ENCODE results near the gene ANTXRL. TPM values are rescaled to one million over a fixed set of nuclear protein-coding genes. Genes with fewer than 3 reads are reported as not detected.
"Not testable (repeated sequence)": the region's sequence is repeated elsewhere in the genome, so short reads cannot be mapped to it uniquely, and the experiment has no call there.

Gene ANTXRL
- total RNA-seq, 1 experiment from 2014 or later = not detected

DNA sequence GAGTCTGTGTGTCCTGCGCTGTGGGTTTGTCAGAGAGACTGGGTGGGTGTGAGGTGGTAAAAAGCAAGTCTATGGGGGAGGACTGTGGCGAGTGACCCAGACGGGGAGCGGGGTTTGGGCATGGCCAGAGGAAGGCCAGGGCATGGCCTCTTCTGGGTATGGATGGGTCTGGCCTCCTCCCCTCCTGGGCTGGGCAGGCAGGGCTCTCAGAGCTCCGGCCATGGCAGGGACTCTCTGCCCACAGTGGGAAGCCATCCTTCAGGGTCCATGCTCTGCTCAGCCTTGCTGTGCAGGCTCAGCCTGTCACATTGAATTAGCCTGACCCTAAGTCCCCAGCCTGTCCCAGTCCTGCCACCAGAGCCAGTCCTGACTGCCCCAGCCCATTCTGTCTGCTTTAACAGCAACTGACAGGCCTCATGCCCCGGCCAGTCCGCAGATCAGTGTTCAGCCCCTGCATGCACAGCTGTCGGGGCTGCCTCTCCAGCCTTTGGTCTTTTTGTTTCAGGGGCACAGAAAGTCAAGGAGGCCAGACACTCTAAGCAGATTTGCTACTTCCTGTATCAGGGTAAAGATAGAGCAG, 7.9 kb downstream of the ANTXRL start:
- no peak for DNase-seq (ENCODE audit: low spot score)

DNA sequence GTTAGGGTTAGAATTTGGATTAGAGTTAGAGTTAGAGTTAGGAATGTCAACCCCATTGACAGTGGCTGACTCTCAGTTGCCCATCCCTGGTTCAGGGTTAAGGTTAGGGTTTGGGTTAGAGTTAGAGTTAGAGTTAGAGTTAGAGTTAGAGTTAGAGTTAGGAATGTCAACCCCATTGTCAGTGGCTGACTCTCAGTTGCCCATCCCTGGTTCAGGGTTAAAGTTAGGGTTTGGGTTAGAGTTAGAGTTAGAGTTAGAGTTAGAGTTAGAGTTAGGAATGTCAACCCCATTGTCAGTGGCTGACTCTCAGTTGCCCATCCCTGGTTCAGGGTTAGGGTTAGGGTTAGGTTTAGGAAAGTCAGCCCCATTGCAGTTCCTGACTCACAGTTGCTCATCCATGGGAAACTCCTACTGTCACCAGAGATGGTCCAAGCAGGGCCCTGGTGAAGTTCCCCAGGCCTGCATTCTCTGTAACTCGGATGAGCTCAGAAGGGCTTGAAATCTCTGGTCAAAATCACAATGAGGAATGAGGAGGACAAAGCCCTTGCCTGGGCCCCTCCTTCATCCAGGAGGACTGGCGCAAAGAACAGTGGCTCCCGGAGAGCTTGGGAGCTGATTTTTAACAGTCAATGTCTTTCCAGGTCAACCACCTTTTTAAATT, 8.7 kb downstream of the ANTXRL start:
- not testable (repeated sequence) for DNase-seq (ENCODE audit: low spot score)

DNA sequence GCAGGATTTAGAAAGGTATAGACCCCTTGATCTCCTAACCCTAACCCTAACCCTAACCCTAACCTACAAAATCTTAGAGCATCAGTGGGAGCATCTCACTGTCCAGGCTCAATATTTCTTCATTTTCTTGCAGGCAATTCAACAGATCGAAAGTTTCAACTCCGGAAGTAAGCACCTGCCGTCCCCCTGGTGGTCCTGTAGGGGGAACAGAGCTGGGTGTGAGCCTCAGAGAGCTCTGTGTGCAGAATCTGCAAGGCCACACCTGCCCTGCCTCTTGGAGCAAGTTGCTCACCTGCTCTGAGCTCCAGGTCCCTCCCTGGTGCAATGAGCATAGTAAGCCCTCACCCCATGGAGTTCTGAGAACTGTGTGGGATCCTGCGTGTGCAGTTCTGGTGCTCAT, 9.3 kb downstream of the ANTXRL start:
- DNase-seq (ENCODE audit: low spot score) = not testable (repeated sequence)

DNA sequence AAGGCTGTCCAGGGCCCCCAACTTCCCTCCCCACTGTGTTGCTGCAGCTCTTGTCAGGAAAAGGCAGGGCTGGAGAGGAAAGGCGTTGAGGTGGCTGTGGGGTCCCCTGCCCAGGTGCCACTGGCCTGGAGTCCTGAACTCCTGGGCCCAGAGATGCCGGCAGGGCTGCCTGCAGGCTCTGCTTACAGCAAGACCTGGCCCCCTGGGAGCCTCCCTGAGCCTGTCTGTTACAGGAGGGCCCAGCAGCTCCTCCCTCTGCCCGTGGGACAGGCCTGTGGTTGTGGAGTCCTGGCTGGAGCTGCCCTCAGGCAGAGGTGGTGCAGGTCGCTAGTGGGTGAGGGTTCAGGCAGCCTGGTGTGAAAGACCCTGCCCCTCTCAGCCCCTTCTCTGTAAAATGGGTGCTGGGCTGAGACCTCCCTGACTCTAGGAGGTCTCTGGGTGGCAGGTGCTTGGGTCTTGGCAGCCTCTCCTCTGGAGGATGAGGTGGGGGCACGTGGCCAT, 9.9 kb downstream of the ANTXRL start:
- DNase-seq (ENCODE audit: low spot score) = no peak

DNA sequence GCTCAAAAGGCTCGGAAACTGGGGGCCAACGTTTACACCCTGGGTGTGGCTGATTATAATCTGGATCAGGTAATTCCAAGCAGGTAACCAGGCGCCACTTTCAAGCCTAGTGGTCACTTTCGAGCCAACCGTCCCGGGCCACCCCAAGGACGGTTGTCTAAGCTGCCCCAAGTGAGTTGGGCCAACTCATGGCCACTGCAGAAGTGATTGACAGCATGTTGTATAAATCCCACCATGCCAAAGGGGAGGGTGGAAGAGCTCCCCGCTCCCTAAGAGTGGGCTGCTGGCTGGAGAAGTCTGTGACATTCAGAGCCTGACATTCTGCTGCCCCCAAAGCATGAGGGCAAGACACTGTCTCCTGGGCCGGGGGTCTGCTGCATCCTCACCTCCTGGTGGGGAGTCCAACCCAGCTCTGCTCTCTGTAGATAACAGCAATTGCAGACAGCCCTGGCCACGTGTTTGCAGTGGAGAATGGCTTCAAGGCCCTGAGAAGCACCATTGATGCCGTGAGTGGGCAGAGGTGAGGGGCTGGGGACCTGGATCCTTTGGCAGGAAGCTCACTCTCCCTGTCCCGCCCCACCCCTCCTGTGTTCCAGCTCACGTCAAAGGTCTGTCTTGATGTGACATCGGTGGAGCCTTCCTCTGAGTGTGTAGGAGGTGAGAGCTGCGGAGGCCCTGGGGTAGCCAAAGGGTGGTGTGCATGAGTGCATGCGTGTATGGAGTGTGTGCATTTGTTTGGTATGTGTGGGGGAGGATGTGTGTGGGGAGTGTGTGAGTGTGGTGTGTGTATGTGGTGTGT, 10.8 kb downstream of the ANTXRL start:
- no peak for DNase-seq (ENCODE audit: low spot score)

DNA sequence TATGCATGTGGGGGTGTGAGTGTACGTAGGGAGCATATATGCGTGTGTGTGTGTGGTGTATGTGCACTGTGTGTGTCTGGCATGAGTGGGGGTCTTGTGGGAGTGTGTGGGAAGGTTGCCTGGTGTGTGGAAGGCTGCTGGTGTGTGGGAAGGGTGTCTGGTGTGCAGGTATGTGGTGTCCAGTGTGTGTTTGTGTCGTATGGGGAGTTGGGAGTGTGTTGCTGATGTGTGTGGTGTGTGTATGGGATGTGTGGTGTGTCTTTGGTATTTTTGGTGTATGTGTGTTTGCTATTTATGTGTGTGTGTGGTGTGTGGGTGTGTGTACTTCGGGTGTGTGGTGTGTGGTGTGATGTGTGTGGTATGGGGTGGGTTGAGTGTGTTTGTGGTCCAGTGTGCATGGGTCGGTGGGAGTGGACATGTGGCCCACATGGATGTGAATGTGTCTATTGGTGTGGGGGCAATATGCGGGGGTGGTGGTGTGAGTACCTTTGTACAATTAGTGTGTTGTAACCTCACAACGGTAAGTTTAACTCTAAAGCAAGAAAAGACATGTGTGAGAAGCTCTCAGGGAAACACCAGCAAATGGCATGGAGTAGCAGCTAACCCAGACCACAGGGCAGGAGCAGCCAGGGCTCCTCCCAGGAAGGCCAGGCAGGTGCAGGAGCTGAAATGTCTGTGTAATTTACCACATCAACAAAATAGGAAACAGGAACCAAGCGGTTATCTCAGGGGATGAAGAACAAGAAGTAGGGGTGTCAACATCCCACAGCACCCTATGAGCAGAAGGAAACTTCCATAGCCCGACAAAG, 11.9 kb downstream of the ANTXRL start:
- no peak for DNase-seq (ENCODE audit: low spot score)

DNA sequence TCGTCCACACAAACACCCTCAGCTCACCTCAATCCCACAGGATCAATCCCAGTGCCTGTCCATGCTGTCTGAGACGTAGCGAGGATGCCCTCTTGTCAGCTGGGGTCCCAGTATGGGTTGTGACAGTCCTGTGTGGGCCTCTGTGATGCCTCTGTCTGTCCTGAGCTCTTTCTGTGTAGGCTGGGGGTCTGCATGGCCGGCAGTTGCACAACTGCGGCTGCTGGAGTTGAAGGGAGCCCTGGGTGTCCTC, 12.4 kb downstream of the ANTXRL start:
- DNase-seq (ENCODE audit: low spot score) = no peak

DNA sequence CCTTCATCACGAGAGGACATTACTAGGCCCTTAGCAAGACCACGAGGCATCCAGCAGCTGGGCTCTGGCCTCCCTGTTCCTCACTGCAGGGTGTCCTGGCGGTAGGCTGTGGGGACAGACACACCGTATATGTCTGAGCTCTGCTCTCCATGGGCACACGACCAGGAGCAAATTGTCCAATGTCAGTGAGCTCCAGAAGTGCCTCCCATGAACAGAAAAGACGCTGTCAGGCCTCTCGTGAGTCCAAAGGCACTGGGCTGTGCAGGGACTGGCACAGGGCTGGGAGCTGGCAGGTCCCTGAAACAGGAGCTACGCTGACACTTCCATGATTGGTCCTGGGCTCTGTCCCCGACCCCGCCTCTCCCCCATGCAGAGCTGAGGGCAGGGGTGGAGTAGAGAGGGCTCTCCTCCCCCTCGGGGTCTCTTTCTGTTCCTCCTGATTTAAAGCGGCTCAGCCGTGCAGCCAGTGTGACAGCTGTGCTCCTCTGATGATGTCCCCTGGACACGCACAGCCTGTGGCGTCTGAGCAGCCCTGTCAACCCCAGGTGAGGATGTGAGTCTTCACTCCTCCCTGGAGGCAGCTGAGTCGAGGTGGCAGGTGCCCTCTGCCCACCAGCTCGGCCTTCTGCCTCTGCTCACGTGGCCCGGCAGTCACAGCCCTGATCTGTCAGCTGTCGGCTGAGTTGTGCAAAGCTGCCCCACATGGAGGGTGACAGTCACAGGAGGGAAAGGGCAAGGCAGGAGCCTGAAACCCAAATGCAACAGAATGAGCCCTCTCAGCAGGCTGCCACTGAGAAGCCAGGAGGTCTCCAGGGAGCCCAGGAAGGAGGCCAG, 13.0 kb downstream of the ANTXRL start:
- no peak for DNase-seq (ENCODE audit: low spot score)

DNA sequence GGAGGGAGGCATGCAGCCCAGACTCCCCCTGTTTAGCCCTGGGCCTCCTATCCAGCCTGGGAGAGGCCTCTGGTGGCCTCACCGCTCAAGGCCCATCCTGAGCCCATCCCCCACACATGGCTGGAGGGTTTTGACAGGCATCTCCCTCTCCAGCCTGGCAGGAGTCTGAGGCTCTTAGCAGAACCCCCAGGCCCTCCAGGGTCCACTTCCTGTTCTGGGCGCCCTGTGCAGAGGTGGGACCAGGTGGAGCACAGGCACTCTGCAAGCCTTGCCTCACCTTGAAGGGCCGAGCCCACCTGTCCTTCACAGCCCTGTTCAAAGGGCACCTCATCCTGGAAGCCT, 13.5 kb downstream of the ANTXRL start:
- not testable (repeated sequence) for DNase-seq (ENCODE audit: low spot score)

DNA sequence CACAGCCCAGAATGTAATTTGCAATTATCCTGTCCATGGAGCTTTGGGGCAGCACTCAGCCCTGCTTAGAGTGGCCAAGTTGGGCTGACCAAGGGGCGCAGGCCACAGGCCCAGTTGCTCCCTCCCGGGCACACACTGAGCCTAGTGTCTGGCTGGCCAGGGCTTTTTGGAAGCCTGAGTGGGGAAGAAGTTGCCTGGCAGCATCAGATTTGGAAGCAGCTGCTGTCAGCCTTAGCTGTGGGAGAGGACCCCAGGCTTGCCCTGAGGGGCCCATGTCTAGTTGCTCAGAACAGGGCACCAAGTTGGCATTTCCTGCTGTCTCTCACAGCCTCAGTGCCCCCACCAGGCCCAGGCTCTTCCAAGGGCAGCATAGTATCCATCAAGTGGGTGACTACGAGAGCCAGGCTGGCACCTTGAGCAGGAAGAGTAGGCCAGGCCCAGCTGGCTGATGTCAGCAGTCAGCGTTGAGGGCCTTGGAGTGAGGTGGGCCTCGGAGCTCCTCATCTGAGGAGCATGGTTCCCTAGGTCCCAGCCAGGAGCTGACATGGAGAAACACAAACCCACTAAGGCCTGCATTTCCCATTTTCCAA, 14.4 kb downstream of the ANTXRL start:
- no peak for DNase-seq (ENCODE audit: low spot score)

DNA sequence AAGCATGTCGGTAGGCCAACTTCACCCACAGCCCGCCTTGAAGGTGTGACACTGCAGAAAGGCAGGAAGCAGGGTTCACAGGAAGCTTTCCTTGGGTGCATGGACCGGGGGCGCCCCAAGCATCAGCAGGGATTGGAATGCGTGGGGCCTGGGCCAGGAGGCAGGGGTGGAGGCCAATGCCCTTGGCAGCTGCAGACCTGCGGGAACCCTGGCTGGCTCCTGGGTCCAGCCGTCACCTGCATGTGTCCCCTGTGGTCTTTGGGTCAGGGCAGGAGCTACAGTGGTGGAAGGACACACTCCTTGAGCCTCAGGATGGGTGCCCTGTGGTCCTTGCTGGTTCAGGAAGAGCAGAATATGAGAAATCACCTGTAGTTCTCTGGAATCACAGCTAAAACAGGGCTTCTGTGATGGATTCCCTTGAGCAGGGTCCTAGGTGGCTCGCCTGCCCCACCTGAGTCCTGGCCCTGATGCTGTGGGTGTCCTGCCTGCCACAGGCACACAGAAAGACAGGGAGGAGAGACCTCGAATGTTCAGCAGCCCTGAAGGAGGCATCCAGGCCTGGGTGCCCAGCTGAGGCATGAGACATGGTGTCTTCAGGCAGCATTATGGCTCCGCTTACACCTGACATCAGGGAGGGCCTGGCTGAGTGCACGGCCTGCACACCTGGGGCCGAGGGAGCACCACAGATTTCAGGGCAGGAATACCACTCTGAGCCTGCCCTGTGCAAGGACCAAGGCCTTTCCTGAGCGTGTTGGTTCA, 15.1 kb downstream of the ANTXRL start:
- DNase-seq (ENCODE audit: low spot score) = no peak

DNA sequence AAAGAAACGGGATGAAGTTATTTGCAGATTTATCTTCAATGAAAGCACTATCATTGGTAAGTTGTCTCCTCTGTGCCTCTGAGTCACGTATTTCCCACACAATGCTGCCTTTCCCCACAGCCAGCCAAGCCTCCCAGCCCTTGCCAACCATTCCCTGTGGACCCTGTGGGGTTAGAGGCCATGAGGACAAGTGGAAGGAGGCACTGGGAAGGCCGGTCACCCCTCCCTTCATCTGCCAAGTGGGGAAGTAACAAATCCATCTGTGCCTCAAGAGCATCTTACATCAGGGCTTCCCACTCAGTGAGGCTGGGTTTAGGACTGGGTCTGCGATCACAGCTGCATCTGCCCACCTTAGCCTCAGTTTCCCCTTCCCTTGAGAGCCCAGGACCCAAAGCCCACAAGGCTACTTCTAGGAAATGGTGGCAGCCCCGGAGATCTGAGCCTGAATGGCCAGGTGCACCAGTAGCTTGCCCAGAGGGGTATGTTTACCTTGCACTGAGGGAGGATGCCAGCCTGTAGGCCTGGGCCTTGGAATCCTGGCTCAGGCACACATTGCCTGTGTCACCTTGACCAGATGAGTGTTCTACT, 16.1 kb downstream of the ANTXRL start:
- DNase-seq (ENCODE audit: low spot score) = not testable (repeated sequence)

DNA sequence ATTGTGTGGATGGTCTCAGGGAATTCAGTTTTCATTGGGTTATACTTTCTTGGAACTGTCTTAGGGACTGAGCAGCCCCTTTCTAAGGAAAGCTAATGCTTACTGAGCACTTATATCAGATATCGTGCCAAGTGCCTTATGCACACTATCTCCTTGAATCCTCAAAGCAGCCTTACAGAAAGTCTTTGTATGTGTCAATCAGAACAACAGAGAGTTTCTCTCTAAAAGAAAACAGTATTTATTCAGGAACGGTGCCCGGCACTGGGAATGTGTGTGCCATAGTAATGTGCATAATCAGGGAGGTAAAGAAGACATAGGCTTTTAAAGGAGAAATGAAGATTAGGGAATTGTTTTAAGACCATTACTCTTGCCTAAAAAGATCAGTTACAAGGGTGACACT, 17.3 kb downstream of the ANTXRL start:
- DNase-seq (ENCODE audit: low spot score) = no peak

DNA sequence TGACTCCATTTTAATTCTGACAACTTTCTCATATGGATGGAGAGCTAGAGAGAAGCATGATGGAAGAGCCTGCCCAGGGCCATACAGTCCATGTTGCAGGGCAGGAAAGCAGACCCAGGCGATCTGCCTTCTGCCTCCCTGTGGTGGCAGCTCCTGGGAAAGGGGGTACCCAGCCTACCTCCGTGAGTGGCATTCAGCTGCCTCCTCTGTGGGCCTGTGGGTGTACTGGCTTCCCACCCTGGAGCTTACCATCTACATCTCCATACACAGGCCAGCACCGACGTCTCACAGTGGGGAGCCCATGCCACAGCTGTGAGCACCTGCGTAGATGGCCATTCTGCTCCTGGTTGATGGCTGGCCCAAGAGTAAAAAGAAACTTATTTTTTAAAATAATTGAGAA, 17.9 kb downstream of the ANTXRL start:
- not testable (repeated sequence) for DNase-seq (ENCODE audit: low spot score)

DNA sequence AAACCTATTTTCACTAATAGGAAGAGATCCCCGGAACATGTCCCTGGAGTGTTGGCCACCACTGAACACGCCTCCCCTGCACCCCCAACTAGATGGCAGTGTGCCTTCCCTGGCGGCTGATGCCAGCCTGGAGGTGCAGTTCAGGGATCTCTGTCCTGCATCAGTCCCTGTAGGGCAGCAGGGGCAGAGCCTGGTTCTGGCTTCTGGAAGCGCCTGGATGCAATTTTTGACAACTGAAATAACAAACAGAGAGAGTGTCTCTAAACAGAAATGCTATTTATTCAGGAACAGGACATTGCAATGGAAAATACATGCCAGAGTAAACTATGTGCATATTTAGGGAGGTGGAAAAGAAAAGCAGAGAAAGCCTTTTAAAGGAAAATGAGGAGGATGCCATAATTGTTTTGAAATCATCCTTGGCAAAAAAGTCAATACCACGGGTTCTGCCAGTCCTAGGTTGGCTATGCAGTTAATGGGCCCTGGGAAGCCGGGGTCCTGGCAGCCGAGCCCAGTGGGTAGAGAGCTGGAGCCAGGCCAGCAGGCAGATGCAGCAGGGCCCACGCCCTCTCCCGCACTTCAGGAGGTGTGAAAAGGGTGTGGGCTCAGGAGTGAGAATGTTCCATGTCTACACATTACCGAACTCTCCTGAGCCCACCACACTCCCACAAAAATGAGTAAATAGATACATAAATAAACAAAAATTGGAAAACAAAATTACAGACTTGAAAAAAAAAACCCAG, 18.5 kb downstream of the ANTXRL start:
- no peak for DNase-seq (ENCODE audit: low spot score)

DNA sequence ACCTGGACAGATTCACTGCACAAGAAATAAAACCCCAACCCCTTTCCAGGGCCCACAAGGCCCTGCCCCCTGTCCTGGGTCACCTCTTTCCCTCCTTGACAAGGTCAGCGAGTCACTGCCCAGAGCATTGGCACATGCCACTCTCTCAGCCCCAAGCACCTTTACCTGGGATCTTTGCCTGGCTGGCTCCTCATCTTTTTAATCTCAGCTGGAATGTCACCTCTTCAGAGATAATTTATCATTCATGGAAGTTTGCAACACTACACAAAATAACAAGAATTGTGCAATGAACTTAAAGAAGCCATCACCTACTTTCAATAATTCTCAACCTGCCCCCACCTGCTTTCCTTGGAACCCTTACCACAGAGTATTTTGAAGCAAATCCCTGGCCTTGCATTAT, 19.2 kb downstream of the ANTXRL start:
- no peak for DNase-seq (ENCODE audit: low spot score)

DNA sequence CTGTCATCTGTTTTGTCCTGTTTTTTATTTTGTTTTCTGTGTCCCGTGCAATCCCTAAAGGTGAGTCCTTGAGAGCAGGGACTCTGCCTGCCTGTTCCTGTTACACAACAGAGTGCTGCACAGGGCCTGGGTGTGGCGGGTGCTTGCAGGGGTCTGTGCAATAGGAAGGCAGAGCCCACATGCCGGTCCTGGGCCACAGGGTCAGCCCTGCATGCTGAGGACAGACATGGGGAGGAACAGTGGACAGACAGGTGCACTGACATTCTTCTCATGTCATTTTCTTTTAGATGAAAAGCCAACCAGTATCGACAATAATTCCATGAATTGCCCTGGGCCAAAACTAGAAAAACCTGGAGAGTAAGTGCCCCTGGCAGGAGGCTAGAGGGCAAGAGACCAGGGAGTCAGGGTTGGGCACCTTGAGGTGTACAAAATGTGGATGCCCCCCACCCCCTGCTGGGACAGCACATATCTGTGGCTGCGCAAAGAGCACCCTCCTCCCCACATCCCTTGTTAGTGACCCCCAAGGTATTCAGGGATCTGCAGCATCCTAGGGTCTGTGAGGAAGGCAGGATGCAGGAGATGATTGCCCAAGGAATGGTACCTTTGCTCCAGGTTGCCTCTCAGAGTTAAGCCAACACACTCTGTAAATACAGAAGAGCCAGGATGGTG, 19.9 kb downstream of the ANTXRL start:
- DNase-seq (ENCODE audit: low spot score) = no peak

DNA sequence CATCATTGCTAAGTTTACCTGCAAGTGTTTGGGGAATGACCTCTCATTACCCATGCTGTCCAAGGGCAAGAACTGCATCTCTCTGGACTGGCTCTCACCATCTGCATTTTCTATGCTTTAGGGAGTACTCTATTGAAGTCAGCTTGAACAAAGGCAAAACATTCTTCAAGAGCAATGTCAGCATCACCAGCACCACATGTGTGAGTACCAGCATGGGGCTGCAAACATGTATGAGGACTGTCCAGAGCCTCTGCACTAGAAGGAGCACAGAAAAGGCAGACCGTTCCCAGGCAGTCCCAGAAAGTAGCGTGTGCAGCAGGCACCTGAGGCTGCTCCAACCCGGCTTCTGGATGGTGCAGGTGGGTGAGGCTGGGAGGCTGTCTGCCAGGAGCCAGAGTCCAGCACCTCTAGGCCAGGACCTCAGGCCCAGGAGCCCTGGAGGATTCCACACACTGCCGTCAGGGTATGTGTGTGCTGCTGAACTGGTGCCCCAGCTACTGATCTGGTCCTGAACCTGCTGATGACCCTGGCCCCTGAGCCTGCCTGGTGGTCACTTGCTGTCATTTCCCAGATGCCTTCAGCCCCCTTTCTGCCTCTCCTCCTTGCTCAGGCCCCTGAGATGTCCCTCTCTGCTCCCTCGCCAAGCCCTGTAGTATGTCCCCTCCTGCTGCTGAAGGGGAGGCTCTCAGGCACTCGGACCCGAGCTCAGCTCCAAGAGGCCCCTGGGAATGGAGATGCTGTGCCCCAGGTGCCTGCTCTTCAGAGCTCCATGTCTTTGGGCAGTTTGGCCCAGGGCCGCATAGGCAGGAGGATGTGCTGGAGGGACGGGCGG, 20.7 kb downstream of the ANTXRL start:
- no peak for DNase-seq (ENCODE audit: low spot score)

Measured in HT-29 (cell line).